LNCAP (cell line): ENCODE measurements around the gene STYXL2.

Experiments
- TF ChIP-seq, protein P1 (sequence below): fragments of 450-650 bp; IDR thresholded peaks from 2 replicates; pipeline ENCODE4 v1.5.1; 2017; ENCODE audit warnings: mild to moderate bottlenecking

The STYXL2 gene

DNA sequence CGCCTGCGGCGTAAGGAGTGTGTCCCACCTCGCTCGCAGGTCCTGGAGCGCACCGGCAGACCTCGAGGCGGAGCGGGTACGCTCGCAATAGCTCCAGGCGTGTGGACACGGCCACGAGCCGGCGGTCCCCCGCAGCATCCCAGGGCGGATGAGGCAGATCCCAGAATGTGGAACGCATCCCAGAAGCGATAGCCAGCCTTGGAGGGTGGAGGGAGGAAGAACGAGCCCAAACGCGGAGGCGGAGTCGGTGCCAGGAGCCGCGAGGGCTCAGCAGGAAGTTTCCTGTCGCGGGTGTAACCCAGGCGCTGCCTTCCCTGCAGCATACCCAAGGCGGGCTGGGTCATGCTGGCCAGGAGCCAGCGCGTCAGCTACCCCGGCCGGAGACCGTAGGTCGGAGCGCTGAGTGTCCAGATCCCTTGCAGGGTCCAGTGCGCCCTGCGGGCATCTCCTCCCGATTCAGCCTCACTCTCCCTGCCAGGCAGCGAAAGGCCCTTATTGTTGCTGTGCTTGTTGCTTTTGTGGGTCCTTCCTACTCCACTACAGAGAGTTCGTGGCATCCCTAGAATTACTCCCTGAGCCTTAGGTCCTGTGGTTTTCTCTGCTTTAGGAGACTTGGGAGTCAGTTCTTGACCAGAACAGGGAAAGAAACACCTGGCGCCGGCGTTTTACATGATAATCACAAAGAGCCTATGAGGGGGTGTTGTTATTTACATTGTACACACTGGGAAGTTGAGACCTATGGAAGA lies 27.7 kb downstream of the STYXL2 start:
- TF ChIP-seq, protein P1, sequence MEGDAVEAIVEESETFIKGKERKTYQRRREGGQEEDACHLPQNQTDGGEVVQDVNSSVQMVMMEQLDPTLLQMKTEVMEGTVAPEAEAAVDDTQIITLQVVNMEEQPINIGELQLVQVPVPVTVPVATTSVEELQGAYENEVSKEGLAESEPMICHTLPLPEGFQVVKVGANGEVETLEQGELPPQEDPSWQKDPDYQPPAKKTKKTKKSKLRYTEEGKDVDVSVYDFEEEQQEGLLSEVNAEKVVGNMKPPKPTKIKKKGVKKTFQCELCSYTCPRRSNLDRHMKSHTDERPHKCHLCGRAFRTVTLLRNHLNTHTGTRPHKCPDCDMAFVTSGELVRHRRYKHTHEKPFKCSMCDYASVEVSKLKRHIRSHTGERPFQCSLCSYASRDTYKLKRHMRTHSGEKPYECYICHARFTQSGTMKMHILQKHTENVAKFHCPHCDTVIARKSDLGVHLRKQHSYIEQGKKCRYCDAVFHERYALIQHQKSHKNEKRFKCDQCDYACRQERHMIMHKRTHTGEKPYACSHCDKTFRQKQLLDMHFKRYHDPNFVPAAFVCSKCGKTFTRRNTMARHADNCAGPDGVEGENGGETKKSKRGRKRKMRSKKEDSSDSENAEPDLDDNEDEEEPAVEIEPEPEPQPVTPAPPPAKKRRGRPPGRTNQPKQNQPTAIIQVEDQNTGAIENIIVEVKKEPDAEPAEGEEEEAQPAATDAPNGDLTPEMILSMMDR = no peak

DNA sequence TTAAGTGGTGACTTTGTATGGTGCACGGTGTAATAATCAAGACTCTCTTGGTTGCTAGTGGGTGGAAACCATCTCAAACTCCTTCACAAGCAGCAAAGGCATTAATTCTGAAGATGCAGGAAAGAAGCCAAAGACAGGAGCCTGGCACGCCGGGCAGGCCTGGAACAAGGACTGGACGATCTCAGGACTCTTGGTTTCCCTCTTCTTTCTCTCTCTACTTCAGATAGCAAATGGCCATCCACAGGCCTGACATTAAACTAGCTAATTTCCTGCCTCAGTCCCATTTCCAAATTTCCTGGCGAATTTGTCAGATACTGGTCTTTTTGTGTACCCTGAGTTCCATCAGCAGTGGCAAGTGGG lies 28.2 kb downstream of the STYXL2 start:
- TF ChIP-seq, protein P1 = no peak

DNA sequence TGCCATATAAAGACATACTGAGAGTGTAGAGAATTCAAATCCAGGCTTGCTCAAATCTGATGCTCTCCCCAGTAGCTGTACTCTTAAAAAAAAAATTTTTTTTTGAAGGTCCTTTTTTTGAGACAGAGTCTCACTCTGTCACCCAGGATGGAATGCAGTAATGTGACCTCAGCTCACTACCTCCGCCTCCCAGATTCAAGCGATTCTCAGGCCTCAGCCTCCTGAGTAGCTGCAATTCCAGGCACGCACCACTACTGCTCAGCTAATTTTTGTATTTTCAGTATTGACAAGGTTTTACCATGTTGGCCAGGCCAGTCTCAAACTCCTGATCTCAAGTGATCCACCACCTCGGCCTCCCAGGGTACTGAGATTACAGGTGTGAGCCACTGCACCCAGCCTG lies 28.7 kb downstream of the STYXL2 start:
- TF ChIP-seq, protein P1 = no peak

DNA sequence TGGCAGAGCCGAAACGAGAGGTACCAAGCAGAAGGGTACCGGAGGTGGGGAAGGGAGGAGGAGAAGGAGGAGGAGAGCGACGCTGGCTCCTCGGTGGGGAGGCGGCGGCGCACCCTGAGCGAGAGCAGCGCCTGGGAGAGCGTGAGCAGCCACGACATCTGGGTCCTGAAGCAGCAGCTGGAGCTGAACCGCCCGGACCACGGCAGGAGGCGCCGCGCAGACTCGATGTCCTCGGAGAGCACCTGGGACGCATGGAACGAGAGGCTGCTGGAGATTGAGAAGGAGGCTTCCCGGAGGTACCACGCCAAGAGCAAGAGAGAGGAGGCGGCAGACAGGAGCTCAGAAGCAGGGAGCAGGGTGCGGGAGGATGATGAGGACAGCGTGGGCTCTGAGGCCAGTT lies 32.4 kb downstream of the STYXL2 start:
- TF ChIP-seq, protein P1 = no peak

DNA sequence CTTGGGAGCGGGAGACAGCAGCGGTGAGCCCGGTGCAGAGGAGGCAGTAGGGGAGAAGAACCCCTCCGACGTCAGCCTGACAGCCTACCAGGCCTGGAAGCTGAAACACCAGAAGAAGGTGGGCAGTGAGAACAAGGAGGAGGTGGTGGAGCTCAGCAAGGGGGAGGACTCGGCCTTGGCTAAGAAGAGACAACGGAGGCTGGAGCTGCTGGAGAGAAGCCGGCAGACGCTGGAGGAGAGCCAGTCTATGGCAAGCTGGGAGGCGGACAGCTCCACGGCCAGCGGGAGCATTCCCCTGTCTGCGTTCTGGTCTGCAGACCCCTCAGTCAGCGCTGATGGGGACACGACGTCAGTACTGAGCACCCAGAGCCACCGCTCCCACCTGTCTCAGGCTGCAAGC lies 32.9 kb downstream of the STYXL2 start:
- TF ChIP-seq, protein P1 = no peak

DNA sequence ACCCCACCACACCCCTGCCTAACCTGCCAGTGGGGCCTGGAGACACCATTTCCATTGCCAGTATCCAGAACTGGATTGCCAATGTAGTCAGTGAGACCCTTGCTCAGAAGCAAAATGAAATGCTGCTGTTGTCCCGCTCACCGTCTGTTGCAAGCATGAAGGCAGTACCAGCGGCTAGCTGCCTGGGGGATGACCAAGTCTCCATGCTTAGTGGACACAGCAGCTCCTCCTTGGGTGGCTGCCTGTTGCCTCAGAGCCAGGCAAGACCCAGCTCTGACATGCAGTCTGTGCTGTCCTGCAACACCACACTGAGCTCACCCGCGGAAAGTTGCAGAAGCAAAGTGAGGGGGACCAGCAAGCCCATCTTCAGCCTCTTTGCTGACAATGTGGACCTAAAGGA lies 33.4 kb downstream of the STYXL2 start:
- TF ChIP-seq, protein P1 = no peak

DNA sequence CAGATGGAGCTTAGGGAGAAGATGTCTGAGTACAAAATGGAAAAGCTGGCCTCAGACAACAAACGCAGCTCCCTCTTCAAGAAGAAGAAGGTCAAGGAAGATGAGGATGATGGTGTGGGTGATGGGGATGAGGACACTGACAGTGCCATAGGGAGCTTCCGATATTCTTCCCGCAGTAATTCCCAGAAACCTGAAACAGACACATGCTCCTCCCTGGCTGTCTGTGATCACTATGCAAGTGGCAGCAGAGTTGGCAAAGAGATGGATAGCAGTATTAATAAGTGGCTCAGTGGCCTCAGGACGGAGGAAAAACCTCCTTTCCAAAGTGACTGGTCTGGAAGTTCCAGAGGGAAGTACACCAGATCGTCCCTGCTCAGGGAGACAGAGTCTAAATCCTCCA lies 33.8 kb downstream of the STYXL2 start:
- TF ChIP-seq, protein P1 = no peak
